Activated CD8-positive, alpha-beta memory T cell treated with anti-CD3 and anti-CD28 coated beads, Interleukin-2, amount 50 U/mL, for 24 hours (primary cell): Measurements from ENCODE around the gene BCAR3.

Source experiments
- DNase-seq: peaks from one replicate; pipeline ENCODE4 v3.0.0-alpha.2; 2020; ENCODE audit errors: extremely low read depth

Gene BCAR3

DNA sequence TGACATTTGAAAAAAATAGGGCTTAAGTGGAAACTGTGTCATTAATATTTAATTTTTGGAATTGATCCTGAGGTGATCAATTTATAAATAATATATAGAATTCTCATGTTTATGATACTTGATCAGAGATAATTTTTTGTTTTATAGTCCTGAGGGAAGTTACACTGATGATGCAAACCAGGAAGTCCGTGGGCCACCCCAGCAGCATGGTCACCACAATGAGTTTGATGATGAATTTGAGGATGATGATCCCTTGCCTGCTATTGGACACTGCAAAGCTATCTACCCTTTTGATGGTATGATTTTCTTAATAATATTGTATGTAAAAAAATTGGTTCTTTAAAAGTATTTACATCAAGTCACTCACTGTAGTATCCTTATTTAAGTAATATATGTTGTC lies 132.5 kb downstream of the BCAR3 start:
- DNase-seq, result no peak

DNA sequence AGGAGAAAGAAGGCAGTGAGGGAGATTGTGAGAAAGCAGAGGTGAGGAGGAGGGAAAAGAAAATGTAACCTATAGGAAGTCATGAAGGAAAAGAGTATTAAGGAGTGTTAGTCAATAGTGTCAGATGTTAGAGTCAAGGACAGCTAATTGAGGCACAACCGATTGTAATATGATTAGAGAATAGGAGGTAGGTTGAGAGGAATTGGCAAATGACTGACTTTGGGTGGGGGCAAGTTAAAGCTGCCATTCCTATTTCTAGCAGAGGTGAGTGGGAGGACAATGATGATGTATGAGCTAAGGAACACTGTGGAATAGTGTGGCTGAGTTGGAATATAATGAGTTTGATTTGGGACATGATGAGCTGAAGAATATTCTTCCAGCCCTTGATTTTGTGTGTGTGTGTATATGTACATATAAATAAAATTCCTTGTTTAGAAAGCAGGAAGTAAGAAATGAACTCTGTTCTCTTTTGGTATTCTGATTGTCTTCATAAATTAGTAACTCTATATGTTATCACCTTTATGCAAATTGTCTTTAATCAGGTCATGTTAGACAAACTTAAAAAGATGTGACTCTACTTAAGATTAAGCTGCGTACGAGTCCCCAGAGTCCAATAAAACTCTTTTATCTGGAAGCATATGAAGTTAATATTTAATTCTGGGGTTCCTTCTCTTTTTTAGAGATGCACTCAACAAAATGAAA lies 135.3 kb downstream of the BCAR3 start:
- DNase-seq, result no peak

- no peak for DNase-seq
Observed at GRCh38 chr1:93542398-93542797, 139.2 kb downstream of the BCAR3 start.

DNA sequence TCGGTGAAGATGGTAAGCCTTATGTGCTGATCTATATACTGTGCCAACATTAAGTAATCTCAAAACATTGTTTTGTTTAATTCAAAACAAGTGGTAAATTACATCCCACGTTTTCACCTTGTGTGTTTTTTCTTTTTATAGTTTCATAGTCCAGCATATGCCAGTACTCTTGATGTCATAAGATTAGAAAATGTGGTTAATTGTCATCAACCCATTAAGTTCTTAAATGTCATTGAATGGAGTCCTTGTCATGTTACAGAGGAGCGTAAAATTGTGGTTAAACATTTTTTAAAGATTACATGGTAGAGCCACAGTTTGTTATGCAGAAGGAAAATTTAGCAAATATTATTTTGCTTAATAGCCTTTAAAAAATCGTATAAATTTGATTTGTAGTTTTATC lies 140.6 kb downstream of the BCAR3 start:
- DNase-seq, result no peak

- DNase-seq, result no peak
Observed at GRCh38 chr1:93537924-93538323, 143.7 kb downstream of the BCAR3 start.

DNA sequence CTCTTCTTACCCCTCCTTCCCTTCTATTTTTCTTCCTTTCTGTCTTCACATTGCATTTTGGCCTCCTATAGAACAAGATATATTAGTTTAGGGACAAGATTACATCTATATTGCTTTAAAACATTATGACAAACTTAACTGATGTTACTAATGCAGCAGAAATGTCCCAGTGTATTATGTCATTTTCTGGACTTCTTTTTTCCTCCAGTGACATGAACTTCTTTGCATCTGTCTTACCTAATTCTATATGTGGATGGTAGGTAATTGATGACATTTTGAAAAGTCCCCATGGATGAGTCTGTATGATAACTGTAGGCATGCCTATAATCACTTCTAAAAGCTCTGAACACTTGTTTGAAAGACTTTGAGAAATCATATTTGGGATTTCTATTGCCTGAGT lies 144.2 kb downstream of the BCAR3 start:
- DNase-seq, result no peak

GRCh38 chr1:93533677-93534076 lies 148.0 kb downstream of the BCAR3 start:
- no peak for DNase-seq

DNA sequence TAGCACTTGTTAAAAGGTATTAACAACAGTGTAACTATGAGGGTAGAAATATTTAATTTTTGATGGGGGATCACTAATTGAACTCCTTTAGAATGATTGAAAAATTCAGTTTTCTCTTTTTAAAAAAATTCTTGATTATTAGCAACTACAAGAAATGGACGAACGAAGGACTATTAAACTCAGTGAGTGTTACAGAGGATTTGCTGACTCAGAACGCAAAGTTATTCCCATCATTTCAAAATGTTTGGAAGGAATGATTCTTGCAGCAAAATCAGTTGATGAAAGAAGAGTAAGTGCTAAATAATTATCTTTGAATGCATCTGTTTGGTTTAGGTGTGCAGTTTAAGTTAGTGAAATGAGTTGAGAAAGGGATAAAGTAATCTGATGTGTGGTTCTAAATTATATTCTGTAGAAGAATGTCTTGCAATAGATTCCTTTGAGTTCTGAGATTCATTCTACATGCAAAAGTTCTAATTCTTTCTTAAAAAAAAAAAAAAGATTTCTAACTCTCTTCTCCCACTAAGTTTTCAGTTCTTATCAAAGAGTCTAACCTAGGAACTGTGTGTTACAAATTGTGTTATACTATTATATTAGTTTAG lies 148.8 kb downstream of the BCAR3 start:
- no peak for DNase-seq

DNA sequence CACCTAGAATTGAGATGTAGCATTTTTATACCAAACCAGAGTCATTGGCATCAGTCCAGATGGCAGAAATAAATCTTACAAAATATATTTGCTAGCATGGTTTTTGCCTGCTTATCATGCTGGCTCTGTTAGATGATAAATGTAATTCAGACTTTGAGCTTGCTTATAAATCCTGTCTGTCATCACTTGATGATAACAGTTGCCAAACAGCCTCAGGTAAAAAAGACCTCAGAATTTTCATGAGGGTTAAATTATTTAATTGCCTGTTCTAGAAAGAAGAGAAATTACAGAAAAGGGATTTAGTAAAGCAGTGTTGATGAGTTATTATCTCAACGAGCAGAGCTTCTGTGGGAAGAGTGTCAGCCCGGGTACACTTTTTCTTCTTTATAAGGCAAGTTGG lies 150.4 kb downstream of the BCAR3 start:
- no peak for DNase-seq

- no peak for DNase-seq
Observed at GRCh38 chr1:93528412-93528811, 153.2 kb downstream of the BCAR3 start.

DNA sequence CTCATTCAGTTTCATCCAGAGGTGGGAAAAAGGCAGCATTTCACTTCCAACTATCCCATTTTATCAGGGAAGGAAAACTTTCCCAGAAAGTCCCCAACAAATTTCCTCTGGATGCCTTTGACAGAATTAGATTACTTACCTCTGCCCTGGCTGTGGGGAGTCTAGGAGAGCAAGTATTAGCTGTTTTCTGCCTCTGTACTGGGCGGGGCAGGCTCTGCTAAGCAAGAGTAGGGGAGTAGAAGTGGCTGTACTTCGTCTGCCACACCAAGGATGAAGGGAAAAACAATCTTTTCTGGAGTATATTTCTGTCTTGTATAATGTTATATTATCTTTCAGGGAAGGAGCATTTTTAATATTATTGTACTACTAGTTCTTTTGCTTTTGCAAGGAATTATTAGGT lies 155.2 kb downstream of the BCAR3 start:
- no peak for DNase-seq

- no peak for DNase-seq
Observed at GRCh38 chr1:93525431-93525830, 156.2 kb downstream of the BCAR3 start.

DNA sequence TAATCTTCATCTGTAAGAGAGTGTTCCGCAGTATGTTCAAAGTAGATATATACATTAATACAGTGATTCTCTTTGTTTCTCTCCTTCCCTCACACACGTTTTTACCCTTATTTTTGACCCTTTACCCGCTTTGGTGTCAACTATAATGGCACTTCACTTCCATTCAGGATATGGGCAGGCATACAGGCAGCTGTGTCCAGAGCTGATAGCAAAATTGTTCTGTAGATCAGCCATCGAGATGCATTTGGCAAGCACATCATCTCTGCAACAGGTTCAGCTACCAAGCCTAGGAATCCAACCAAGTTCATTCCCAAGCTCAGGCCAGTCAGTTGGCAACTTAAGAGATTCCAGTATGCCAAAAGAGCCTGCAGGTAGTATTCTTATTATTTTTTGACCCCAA lies 158.9 kb downstream of the BCAR3 start:
- no peak for DNase-seq

DNA sequence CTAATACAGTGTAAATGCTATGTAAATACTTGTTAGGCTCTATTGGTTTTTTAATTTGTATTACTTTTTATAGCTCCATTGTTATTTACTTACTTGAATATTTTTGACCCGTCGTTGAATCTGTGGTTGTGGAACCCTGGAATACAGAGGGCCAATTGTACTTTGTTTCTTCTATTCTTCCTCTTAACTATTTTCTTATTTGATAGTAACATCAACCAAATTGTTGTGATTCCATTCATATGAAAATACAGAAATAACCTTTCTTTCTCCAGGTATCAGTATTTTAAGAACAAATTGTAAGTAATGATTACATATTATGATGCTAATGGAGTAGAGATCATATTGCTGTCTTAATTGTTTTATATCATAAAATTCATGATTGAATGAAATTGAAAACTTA lies 160.0 kb downstream of the BCAR3 start:
- DNase-seq, result no peak

DNA sequence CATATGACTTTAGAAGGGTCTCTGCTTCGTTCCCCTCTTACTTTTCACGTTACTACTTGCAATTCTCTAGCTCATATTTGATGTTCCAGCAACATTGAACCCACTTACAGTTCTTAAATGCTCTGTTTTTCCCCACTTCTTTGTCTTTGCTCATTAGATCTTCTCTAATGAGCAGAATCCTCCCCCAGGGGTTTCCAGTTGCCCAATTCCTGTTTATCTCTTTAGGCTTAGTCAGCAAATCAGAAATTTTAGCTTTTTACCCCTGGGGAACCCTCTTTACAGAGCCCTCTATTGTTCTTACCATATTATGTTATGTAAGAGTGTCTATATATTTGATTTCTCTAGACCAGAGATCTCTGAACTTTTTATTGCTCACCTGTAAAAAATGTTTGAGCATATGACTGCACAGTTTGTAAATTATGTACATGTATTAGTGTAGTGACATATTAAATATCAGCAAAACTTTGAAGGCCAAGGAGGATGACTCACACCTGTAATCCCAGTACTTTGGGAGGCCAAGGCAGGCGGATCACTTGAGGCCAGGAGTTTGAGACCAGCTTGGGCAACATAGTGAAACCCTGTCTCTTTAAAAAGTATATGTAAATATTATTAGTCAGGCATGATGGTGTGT lies 162.3 kb downstream of the BCAR3 start:
- DNase-seq, result no peak

DNA sequence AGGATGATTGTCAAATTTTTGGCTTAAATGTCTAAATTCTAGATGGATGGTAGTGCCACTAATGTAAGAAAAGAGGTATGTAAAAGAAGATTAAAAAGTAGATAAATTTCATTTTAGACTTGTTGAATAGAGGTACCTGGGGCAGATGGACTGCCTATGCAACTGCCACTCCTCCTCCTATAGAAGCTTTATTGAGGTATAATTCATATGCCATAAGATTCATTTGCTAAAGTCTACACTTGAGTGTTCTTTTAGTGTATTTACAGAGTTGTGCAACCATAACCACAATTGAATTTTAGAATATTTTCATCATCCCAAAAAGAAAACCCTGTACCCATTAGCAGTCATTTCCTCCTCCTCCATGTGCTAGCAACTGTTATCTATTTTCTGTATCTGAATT lies 163.1 kb downstream of the BCAR3 start:
- DNase-seq, result no peak

GRCh38 chr1:93516164-93516563 lies 165.5 kb downstream of the BCAR3 start:
- DNase-seq, result no peak
